ENCODE measurements around the gene ABCA2.
A peak's percentile ranks its signal among the peaks of the same experiment; 100 is the strongest.

- TF ChIP-seq POLR2AphosphoS5 (IDR thresholded peaks at IDR 0.05; ENCODE audit: low read depth, low read length) = peak; percentile 80
- TF ChIP-seq REST (IDR thresholded peaks at IDR 0.05; ENCODE audit: insufficient read depth in 1 of 2, low read depth in 2 of 2, low read length in 2 of 2) = peak in 1 of 2 experiments; percentile 59; a peak in 1 of 4 replicates
Observed at GRCh38 chr9:137070201-137070905, 42.3 kb upstream of the ABCA2 start, which contains the start of gene SAPCD2.

All from PFSK-1 (cell line).